OCI-M1 (cell line): ENCODE results near the gene LRRC15.

Source experiments
- DNase-seq: peaks from one replicate; lab custom pipeline; 2025; lab: John Stamatoyannopoulos, UW

The LRRC15 gene

DNA sequence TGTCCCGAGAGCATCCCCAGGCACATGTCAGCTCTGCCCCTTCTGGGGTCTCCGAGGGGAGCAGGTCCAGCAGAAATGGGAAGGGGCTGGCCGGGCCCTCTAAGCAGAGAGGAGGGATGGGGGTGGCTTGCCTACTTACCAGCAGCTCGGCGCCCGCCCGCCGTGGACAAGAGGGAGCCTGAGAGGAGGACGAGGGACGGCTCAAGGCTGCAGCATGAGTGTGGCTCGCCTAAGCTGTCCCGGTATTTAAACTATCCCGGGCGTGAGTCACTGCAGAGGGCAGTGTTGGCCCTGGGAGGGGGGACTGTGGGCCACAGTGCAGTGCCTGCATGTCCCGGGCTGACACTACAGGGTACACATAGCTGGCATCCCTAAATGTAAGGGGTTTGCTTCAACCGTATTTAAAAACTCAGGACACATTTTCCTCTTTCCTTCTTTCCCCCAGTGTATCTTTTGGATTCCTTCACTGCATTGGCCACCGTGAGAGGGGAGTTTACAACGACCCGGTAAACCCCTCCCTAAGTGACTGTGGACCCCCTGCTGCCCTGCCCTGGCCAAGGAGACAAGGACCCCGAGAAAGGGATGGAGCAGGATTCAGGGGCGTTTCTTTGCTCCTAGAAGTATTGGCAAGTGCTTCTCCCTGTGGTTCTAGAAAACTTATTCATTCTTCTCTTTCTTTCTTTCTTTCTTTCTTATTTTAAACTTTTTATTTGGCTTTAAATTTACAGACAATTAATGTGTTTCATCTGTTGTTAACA lies at the start of gene LRRC15:
Gene LRRC15 (minus strand): TSS at position 222 of the 758 bp plus-strand sequence. CDS start 8,700 bp downstream, outside the sequence.
- peak; percentile 7 for DNase-seq

DNA sequence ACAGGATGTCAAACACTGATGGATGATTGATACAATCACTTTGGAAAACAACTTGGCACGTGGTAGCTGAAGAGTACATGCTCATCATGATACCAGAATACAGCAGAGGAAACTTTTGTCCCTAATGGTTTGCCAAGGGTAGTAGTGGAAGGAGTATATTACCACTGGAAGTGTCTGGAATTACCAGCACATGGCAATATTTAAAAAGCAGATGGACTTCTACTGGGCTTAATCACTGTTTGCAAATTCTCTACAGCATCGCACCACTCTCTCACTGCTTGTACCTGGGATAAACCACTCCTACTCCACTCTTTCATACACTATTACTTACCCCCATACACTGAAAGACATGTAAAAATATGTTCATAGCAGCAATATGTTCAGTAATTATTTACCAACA lies 49.1 kb upstream of the LRRC15 start:
- no peak for DNase-seq

DNA sequence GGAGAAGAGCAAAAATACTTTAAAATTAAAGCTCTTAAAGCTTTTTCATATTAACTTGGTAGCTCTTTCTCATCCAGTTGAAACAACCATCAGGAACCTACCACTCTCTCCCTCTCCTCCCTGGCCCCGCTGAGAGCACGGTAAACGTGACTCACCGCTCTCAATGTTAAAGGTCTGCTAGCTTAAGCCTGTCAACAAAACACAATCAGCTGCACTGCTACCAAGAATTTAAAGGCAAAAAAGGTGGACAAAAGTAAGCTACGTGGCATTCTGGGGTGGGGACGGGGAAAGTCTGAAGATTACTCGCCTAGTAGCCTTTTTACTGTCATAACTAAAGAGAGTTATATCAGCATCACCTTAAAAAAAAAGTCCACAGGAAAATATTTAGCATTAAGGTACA lies 37.9 kb upstream of the LRRC15 start:
- DNase-seq: no peak

DNA sequence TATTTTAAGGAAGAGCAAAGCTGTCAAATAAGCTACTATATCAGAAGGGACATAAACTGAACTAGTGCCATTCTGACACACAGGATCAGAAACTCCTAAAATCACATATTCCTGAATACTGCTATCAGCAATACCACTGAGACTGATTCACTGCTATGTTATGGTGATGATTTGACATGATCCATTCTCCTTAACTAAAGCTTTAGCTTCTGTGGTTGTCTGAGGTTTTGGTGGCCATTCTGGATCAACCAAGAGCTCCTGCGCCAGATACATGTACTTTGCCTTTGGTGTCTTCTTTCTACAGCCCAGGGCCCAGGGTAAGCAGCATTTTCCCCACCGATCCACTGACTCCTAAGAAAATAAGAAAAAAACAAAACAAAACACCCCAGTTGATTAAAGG lies 36.2 kb upstream of the LRRC15 start:
- DNase-seq: no peak

DNA sequence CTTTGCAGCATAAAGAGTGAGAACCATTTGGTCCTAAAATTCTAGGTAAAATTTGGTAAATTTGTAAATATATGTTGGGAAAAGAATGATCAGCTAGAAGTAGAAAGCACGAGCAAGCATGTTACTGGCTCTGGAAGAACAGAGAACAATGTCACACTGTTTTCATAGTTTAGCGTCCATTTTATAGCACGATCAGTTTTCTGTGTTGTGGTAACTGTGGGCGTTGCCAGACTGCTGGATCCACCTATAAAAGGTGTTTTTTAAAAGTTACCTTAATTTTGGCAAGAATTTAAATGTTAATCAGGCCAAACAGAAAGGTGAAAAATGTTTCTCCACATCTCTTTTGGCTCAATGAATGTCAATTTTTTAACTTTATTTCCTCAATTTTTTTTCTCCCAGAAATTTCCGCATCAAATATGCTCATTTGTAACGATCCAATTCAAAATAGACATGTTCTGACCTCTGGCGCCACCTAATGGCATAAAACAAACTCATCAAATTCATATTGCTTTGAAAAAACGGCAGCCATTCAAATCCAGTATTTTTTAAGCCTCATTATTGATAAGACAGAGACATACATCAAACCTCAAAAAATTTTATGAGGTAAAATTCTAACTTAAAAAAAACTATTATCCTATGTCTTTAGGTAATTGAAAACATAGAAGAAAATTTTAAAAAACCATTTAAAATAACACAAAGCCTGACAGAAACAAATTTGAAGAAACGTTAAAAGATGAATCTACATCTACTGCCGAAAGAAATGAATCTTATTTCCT lies 35.0 kb upstream of the LRRC15 start:
- peak; percentile 62 for DNase-seq

DNA sequence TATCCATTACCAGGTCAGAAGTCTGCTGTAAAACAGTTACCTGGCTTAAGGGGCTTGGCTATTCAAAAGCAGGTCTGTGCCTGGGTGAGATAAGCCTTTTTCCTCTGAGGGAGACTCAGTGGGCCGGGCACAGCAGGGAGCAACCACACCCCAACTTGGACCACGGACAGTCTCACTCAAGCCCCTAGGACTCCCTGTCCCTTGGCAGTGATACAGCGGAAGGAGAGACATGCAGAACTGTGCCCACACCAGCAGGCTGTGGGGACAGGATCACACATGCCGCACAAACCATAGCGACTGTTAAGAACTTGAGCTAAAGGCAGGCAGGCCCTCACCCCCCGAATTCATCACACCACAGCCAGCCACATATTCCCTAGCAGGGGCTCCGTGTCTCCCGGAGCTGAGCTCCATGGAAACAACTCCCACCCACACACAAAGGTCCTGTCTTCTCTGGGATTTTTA lies 32.4 kb upstream of the LRRC15 start:
- no peak for DNase-seq

DNA sequence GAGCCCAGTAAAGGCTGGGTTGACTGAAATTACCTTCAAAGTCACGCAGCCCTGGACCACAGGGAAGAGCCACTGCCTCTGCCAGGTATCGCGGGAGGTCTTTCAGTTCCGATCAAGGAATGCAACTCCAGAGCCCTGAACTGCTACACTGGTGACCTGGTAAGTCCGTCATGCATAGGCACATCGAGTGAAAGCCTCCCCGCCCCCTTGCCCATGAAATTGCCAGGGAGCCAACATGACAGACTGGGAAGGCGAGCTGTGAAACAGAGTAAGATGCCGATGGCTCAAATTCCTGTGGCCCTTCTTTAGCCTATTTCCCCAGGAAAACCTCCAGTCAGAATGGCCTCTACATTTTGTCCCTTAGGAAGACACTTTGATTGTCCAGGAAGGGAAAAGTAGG lies 31.8 kb upstream of the LRRC15 start:
- DNase-seq: no peak

DNA sequence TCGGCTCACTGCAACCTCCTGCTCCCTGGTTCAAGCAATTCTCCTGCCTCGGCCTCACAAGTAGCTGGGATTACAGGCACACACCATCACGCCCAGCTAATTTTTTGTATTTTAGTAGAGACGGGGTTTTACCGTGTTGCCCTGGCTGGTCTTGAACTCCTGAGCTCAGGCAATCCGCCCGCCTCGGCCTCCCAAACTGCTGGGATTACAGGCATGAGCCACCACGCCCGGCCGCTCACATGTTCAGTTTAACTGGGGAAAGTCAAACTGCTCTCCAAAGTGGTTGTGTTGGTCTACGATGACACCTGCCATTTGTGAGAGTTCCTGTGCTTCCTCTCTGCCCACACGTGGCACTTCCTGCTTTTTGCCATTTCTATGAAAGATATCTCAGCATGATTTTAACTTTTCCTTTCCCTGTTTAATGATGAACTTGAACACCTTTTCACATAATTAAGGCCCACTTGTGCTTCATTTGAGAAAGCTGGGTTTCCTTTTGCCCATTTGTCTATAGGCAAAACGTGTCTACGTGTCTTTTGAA lies 30.4 kb upstream of the LRRC15 start:
- no peak for DNase-seq

DNA sequence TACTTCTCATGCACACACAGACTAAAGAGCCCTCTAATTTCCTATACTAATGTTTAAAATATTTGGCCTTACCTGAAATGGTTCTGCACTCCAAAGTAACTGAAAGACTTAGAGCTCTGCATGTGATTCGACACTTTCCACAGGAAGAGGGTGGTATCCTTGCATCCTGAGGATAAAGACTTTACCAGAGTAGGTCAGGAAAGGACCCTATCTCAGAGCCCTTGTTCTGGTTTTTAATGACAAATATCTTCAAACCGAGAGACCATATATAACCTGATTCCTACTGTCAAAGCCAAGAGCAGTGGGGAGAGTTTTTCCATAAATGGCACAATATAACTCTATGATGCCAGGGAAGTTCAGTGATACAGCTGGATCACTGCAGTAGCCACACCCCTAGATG lies 29.6 kb upstream of the LRRC15 start, which contains the start of gene GP5:
Gene GP5 (minus strand): TSS at position 101 of the 400 bp plus-strand sequence. CDS start 984 bp downstream, outside the sequence.
- peak; percentile 3 for DNase-seq

DNA sequence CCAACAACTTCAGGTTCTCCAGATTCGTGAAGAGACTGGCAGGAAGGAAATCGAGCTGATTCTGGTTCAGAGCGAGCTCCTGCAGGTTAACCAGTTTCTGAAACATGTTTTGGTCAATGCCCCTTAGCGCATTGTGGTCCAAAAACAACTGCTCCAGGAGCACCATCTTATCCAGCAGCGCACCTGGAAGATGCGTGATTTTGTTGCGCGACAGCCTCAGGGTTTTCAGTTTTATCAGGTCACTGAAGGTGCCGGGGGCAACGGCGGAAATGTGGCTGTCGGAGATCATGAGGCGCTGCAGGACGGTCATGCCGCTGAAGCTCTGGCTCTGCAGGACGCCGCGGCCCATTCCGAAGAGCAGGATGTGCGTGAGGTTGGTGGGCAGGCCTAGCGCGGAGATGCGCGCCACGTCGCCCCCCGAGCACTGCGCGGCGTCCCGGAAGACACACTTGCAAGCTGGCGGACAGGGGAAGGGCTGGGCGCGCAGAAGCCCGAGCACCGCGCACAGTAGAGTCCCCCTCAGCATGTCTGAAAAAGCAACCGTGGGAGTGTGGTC lies 28.3 kb upstream of the LRRC15 start:
- no peak for DNase-seq

DNA sequence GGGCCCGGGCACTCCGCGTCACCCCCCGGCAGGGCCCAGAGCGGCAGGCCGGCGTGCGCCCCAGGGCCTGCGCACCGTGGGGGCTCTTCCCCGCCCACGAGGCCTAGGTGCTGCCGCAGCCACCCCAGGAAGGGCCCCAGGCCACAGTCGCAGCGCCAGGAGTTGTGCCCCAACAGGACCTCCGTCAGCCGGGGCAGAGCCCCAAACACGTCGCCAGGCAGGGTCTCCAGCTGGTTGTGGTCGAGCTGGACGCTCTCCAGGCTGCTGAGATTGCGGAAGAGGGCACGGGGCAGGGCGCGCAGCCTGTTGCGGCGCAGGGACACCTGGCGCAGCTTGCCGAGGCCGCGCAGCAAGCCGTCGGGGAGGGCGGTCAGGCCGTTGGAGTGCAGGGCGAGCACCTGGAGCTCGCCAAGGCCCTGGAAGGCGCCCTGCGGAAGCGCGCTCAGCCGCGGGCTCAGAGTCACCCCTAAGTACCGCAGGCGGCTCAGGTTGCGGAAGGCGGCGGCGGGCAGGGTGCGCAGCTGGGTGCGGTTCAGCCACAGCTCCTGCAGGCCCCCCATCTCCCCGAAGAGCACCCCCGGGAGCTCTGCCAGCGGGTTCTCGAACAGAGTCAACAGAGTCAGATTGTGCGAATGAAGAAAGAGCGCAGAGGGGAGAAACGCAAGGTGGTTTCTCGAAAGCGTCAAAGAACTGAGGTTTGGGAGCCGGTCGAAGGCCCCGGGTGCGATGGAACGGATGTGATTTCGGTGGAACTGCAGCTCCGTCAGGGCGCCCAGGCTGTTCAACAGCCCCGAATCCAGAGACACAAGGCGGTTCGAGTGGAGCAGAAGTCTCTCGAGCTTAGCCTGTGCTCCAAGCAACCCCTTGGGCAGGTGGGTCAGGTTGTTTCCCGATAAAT lies 27.6 kb upstream of the LRRC15 start:
- no peak for DNase-seq

DNA sequence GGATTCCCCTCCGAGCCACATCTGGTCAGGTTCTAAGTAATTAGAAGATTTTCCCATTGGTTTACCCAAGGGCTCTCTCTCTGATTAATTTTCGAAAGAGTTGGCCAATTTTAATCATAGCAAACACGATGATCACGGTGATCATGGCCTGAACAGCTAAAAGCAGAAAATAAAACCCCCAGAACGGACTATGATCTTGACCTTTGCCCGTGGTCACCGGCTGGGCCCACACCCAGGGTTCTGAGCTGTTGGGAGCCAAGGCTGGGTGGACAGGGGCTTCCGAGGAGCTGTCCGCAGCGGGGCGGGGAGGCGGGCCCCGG lies 27.0 kb upstream of the LRRC15 start:
- DNase-seq: no peak

DNA sequence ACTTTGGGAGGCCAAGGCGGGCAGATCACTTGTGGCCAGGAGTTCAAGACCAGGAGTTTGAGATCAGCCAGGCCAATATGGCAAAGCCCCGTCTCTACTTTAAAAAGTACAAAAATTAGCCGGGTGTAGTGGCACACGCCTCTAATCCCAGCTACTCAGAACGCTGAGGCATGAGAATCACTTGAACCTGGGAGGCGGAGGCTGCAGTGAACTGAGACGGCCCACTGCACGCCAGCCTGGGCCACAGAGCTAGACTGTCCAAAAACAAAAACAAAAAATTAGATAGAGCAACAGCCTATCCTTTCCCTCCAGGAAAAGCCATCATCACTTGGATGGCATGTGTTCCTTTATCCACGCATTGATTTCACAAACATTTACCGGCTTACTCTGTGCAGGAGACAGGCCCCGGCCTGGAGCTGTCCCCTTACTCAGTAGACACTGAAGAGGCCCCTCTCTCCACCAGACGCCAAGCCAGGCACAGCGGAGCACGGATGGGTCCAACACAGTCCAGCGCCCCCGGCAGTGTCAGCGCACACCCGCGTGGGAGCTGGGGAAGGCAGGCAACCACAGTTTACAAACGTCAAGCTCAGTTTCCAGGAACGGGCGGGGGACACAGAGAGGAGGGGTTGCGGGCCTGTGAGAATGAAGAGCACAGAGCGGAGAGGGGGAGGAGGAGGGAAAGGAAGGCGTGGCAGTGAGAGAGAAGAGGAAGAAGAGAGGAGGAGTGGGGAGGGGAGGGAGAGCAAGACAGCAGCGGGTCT lies 26.4 kb upstream of the LRRC15 start:
- DNase-seq: peak; percentile 87

DNA sequence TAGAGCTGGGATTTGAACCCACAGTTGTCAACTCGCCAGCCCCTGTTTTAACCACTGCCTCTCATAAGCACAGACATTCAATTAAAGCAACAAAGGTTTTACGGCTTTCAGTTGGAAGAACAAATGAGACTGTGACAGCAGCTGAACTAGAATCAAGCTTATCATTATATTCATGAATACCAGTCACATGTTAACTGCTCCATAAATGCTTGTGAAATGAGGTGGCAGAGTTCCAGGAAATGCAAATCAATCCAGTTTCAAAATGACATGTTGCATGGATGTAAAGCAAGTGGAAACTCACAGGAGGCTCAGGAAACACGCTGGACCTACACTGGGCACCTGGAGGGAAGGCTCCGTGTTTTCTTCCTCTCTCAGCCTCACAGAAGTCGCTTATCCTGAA lies 25.7 kb upstream of the LRRC15 start:
- peak; percentile 51 for DNase-seq

DNA sequence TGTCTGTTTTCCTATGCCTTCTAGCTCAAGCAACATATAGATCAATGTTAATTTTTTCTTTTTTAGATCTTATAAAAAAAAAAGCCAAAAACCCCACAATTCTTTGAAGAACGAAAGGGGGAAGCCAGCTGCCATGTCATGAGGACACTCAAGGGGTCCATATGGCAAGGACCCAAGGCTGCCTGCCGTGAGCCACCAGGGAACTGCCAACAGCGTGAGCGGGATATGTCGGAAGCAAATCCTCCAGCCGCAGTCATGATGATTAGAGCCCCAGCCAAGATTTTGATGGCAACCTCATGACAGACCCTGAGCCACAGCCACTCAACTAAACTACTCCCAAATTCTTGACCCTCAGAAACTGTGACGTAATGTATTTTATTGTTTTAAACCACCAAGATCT lies 23.0 kb upstream of the LRRC15 start:
- no peak for DNase-seq

DNA sequence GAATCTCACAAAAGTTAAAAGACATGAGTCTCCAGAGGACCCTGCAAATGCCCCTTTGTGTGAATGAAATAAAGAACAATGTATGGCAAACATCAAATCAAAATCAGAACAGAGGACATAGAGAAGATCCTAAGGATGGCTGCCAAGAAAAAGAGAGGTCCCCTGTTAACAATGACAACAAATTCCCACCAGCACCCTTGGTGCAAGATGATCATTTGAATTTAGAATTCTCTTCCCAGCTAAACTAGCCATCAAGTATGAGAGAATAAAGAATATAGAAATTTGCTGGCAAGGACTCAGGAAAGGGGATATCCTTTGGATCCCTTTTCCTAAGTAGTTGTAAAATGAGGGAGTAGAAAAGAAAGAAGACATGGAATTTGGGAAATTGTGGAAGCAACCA lies 21.3 kb upstream of the LRRC15 start:
- no peak for DNase-seq

DNA sequence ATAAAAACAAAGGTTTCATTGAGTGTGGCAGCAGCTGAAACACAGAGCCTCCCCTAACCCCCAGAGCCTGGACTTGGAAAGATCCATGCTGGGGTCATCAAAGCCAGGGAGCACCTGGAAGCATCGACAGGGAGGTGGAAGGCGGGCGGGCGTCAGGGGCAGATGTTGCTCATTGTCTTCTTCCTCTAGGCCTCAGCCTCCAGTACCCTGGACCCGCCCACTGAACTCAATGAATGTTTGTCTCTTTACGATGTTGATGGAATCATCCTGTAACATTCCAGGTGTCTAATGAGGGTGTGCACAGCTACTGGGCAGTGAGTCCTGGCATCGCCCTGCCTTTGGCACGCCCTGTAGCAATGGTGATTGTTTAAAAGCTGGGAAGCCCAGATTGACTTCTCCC lies 19.7 kb upstream of the LRRC15 start:
- DNase-seq: no peak

DNA sequence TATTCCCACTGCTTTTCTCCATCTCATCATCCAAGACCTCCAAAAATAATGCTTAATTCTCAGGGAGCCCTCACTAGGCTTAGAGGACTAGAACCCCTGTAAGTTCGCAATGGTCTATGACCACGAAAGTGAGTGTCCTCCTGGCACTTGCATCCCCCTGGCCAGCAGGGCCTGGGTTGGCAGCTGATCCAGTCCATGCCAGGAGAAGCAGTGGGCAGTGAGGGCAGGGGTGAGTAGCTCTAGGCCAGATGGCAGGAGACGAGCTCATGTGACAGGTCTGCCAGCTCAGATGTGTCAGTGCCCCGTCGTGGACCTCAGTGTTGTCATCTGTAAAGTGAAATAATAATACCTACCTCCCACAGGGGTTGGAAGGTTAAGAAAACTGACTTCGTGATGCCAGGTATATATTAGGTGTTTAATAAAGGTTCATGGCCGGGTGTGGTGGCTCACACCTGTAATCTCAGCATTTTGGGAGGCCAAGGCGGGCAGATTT lies 18.4 kb upstream of the LRRC15 start:
- DNase-seq: no peak

DNA sequence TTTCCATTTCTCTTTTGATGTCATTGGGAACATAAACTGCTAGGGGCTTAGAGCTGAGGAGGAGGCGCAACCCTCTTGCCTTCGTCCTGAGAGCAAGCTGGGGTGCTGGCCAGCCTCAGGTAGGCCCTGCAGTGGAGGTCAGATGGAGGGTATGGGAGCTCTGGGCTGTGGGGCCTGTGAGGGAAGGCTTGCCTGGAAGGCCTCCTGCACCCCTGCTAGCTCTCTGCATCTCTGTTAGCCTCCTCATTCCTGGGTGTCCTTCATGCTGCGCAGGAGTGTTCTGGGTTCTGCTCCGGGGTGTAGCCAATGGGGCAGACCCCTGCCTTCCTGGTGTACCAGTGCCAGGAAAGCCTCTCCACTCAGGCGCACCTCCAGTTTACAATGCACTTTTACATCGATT lies 17.7 kb upstream of the LRRC15 start:
- DNase-seq: no peak

DNA sequence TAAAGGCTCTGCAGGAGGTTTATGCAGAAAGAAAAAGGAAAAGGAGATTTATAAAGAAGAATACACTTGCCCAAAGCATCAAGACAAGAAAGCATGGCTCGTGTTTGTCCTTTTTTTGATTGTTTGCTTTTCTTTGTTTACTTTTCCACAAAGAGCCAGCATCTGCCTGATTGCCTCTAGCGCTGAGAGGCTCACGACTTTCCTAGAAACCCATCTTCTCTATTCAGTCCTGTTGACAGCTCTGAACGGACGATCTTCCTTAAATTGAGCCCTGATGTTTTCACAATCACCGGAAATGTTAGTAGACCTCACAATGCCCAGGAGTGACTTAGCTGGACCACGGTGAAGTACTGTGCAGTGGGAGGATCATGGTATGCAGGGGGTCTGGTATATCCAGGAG lies 17.1 kb upstream of the LRRC15 start:
- no peak for DNase-seq

DNA sequence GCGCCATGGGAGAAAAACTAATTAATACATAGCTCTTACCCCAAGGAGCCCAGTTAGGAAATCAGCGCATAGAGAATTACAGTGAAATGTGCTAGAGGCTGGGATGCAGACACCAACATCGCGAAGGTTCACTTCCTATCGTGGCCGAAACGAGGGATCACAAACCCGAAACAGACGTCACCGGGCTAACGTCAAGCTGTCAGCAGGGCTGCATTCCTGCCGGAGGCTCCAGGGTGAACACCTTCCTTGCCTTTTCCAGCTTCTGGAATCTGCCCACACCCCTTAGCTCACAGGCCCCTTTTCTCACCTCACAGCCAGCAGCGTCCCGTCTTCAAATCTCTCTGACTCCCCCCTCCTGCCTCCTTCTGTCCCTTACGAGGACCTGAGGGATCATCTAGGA lies 16.5 kb upstream of the LRRC15 start:
- no peak for DNase-seq
